OCI-LY3 (cell line): ENCODE results near the gene NTPCR.

Experiments used
- H2AFZ ChIP-seq: fragments of 200-600, 300-600 bp; shearing (Covaris generic); 2 replicates; pipeline ENCODE4 v1.6.0; 2014; ENCODE audit warnings: antibody characterized with exemption, low read depth, low read length
- H3K27ac ChIP-seq: fragments of 200-600, 300-600 bp; sonication (generic); 2 replicates; pipeline ENCODE4 v1.5.1; 2014; ENCODE audit warnings: mild to moderate bottlenecking, low read length, moderate library complexity, mixed read lengths
- H3K27me3 ChIP-seq: fragments of 200-600, 300-600 bp; sonication (generic); 2 replicates; pipeline ENCODE4 v1.6.1; 2014; ENCODE audit warnings: low read depth, low read length, mixed read lengths
- H3K36me3 ChIP-seq: fragments of 200-600, 300-600 bp; sonication (generic); replicated peaks from 2 replicates; pipeline ENCODE3; 2014; ENCODE audit warnings: low read depth, low read length, mixed read lengths
- H3K4me1 ChIP-seq: fragments of 300-600, 200-600 bp; sonication (generic); 2 replicates; pipeline ENCODE4 v1.6.1; 2014; ENCODE audit warnings: low read length, mixed read lengths
- H3K4me2 ChIP-seq: fragments of 200-600, 300-600 bp; sonication (generic); 2 replicates; pipeline ENCODE4 v1.6.1; 2014; ENCODE audit warnings: low read length, mixed read lengths
- H3K4me3 ChIP-seq: fragments of 300-600, 200-600 bp; sonication (generic); 2 replicates; pipeline ENCODE4 v1.5.1; 2014; ENCODE audit warnings: antibody characterized with exemption, mild to moderate bottlenecking, low read length, moderate library complexity
- H3K79me2 ChIP-seq: fragments of 300-600, 200-600 bp; shearing (Covaris generic); 2 replicates; pipeline ENCODE4 v1.6.1; 2014; ENCODE audit warnings: mild to moderate bottlenecking, low read length, mixed read lengths
- H3K9ac ChIP-seq: fragments of 300-600, 200-600 bp; shearing (Covaris generic); 2 replicates; pipeline ENCODE4 v1.6.0; 2014; ENCODE audit warnings: mild to moderate bottlenecking, low read length, moderate library complexity
- H3K9me3 ChIP-seq: fragments of 200-600, 300-600 bp; shearing (Covaris generic); 2 replicates; pipeline ENCODE4 v1.6.1; 2014; ENCODE audit warnings: low read length, mixed read lengths; ENCODE audit not compliant: insufficient read depth
- H4K20me1 ChIP-seq: fragments of 200-600, 300-600 bp; sonication (generic); 2 replicates; pipeline ENCODE4 v1.6.1; 2016; ENCODE audit warnings: low read length, mixed read lengths; ENCODE audit not compliant: insufficient read depth
- EZH2phosphoT487 ChIP-seq: fragments of 200-600 bp; shearing (Covaris generic); IDR thresholded peaks from 2 replicates; pipeline ENCODE4 v1.6.1; 2018; ENCODE audit warnings: antibody characterized with exemption, mixed run types, low read depth
- TF ChIP-seq, protein P1 (sequence below): fragments of 200-600, 300-600 bp; sonication (generic); IDR thresholded peaks from 2 replicates; pipeline ENCODE4 v1.5.1; 2014; ENCODE audit warnings: antibody characterized with exemption, low read length, low read depth

Gene NTPCR

GRCh38 chr1:232979558-232979957, 29.1 kb downstream of the NTPCR start:
- peaks cover 19% of the 10 kb centered on the region for H3K36me3 ChIP-seq
- TF ChIP-seq EZH2phosphoT487 = no peak
- TF ChIP-seq, protein P1, sequence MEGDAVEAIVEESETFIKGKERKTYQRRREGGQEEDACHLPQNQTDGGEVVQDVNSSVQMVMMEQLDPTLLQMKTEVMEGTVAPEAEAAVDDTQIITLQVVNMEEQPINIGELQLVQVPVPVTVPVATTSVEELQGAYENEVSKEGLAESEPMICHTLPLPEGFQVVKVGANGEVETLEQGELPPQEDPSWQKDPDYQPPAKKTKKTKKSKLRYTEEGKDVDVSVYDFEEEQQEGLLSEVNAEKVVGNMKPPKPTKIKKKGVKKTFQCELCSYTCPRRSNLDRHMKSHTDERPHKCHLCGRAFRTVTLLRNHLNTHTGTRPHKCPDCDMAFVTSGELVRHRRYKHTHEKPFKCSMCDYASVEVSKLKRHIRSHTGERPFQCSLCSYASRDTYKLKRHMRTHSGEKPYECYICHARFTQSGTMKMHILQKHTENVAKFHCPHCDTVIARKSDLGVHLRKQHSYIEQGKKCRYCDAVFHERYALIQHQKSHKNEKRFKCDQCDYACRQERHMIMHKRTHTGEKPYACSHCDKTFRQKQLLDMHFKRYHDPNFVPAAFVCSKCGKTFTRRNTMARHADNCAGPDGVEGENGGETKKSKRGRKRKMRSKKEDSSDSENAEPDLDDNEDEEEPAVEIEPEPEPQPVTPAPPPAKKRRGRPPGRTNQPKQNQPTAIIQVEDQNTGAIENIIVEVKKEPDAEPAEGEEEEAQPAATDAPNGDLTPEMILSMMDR = no peak

DNA sequence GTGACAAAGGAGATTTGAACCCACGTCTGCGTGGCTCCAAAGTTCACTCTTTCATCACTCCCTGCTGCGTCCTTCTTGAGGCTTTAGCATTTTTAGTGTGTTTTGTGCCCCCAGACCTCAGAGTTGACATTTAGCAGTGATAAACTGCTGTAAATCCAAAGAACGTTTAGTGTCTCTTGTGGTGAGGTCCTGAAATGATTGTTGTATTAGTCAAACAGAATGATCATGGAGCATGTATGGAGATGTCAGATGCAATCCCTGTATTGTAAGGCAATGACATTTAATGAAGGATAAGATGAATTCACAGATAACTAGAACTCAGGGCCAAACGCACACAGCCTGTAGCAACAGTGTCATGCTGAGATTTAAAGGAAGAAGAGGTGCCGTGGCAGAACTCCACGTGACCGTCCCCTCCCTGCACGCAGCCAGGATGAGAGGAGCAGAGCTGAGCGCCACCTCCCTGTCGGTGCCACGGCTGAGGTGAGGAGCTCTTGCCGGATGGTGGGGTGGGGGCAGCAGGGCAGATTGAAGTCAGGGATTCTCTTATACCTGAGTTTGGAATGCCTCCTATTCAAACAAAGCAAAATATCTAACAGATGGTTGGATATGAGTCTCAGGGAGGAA, 30.1 kb downstream of the NTPCR start:
- H2AFZ ChIP-seq = no peak overlapping the region
- H3K27me3 ChIP-seq = no peaks in the 10 kb centered on the region
- H3K9ac ChIP-seq = no peak overlapping the region
- no peaks in the 10 kb centered on the region for H4K20me1 ChIP-seq
- H3K4me1 ChIP-seq = no peaks in the 10 kb centered on the region
- no peak overlapping the region for H3K4me2 ChIP-seq
- TF ChIP-seq EZH2phosphoT487 = no peak
- TF ChIP-seq, protein P1 = no peak
- no peak overlapping the region for H3K4me3 ChIP-seq
- no peaks in the 10 kb centered on the region for H3K9me3 ChIP-seq
- H3K27ac ChIP-seq = no peak overlapping the region
- no peaks in the 10 kb centered on the region for H3K79me2 ChIP-seq
- H3K36me3 ChIP-seq = peaks cover 15% of the 10 kb centered on the region

More at GRCh38 chr1:232979558-232979957, 29.1 kb downstream of the NTPCR start:
- no peaks in the 10 kb centered on the region for H3K4me1 ChIP-seq
- H3K27ac ChIP-seq = no peak overlapping the region
- no peak overlapping the region for H3K9ac ChIP-seq
- H3K4me3 ChIP-seq = no peak overlapping the region
- no peaks in the 10 kb centered on the region for H3K9me3 ChIP-seq
- H3K27me3 ChIP-seq = no peaks in the 10 kb centered on the region
- H4K20me1 ChIP-seq = no peaks in the 10 kb centered on the region
- no peak overlapping the region for H3K4me2 ChIP-seq
- H3K79me2 ChIP-seq = no peaks in the 10 kb centered on the region
- H2AFZ ChIP-seq = no peak overlapping the region

DNA sequence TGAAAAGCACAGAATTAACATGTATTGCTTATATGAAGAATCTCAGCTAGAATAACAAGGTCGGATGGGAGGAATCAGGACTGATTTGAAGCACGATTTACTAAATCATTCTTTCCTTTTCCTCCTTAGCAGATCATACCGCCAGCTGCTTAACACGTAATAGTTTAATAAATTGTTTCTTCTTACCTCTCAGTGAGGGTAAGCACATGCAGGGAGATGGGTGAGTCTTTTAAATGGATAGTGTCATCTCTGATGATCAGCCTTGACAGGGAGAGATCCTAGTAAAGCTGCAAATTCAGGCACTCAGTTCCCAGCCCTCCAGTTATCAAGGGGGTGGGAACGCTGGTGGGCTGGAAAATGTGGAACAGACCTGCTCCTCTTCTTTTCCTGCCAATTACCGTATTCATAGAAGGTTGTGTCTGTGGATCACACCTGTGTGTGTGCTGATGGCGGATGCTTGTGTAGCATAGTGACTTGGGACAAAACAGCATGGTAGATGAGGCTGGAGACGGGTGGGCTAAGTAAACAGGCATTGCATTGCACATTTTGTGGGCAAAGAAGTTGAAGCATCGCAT, 30.7 kb downstream of the NTPCR start:
- no peak overlapping the region for H3K9ac ChIP-seq
- H3K36me3 ChIP-seq = peaks cover 15% of the 10 kb centered on the region
- no peaks in the 10 kb centered on the region for H3K79me2 ChIP-seq
- no peak overlapping the region for H3K4me3 ChIP-seq
- no peak overlapping the region for H3K27ac ChIP-seq
- H3K4me1 ChIP-seq = no peaks in the 10 kb centered on the region
- no peak overlapping the region for H3K4me2 ChIP-seq
- TF ChIP-seq, protein P1 = no peak
- no peak for TF ChIP-seq EZH2phosphoT487
- no peaks in the 10 kb centered on the region for H4K20me1 ChIP-seq
- H3K9me3 ChIP-seq = no peaks in the 10 kb centered on the region
- H2AFZ ChIP-seq = no peak overlapping the region
- no peaks in the 10 kb centered on the region for H3K27me3 ChIP-seq

DNA sequence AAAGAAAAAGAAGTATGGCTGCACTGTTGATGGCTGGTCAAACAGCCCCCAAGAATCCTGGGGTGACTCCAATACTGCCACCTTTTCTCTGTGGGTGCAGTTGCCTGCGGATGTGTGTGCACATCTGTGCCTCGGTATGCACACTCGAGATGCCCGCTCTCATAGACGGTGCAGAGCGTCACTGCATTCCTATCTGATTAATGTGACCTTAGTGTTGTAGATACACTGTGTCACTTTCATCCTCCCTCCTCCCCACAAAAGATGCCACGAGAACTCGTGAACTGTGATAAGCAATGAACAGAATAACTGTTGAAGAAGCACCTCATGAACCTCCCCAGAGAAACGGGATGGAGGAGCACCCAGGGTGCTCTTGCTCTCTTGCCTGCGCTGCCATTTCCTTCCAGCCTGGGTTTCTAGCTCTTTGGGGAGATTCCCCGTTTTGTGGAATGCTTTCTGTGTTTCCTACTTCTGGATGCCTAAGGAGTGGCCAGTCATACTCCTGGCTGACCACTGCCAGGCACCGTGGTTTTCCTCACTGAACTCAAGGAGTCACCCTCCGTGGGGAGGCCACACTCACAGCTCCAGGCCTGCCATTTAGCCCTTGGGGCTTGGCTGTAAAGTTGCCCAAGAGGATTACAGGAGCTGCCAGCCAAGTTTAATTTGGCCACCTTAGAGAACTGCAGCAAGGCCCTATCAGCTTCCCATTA, 32.0 kb downstream of the NTPCR start:
- Histone ChIP-seq H3K9ac (no peak overlapping the region), H4K20me1 (no peaks in the 10 kb centered on the region), H3K4me3 (no peak overlapping the region), H3K9me3 (no peaks in the 10 kb centered on the region), H3K27ac (no peak overlapping the region), H2AFZ (no peak overlapping the region), H3K36me3 (peaks cover 13% of the 10 kb centered on the region), H3K27me3 (no peaks in the 10 kb centered on the region), H3K79me2 (no peaks in the 10 kb centered on the region), H3K4me2 (no peak overlapping the region), H3K4me1 (no peaks in the 10 kb centered on the region)
- TF ChIP-seq EZH2phosphoT487 = no peak
- TF ChIP-seq, protein P1 = no peak
